HL-60 (cell line): ENCODE results near the gene RBM27.
"Not testable (repeated sequence)": the region's sequence is repeated elsewhere in the genome, so short reads cannot be mapped to it uniquely, and the experiment has no call there.

Experiments used
- DNase-seq, 2 experiments: peaks; one replicate each; pipeline ENCODE4 v3.0.0-alpha.2; 2010 to 2020; ENCODE audit warnings: low read depth in 1 of 2, low spot score in 1 of 2
- H3K27ac ChIP-seq: fragments of 250-450 bp; sonication (Bioruptor Pico); replicated peaks from 2 replicates; pipeline ENCODE4 v1.5.1; 2020; ENCODE audit warnings: mild to moderate bottlenecking, moderate library complexity
- H3K27me3 ChIP-seq: fragments of 250-450 bp; sonication (Bioruptor Pico); 2 replicates; pipeline ENCODE4 v1.5.1; 2021; ENCODE audit warnings: mild to moderate bottlenecking, moderate library complexity; ENCODE audit not compliant: insufficient read depth, poor library complexity, severe bottlenecking
- H3K4me3 ChIP-seq: replicated peaks from 2 replicates; pipeline ENCODE4 v1.5.1; 2011; ENCODE audit warnings: mild to moderate bottlenecking, control low read depth, low read length; ENCODE audit not compliant: insufficient read depth
- CTCF ChIP-seq: IDR thresholded peaks from one replicate; pipeline ENCODE4 v1.5.1; 2011; ENCODE audit warnings: low read length, control low read depth, inconsistent platforms; ENCODE audit not compliant: insufficient read depth
- GABPA ChIP-seq: IDR thresholded peaks from 2 replicates; pipeline ENCODE4 v1.6.1; 2012; ENCODE audit warnings: low read depth
- POLR2AphosphoS5 ChIP-seq: IDR thresholded peaks from 2 replicates; pipeline ENCODE4 v1.6.1; 2012; ENCODE audit warnings: low read depth
- REST ChIP-seq: IDR thresholded peaks from 2 replicates; pipeline ENCODE4 v1.6.1; 2012; ENCODE audit warnings: low read depth; ENCODE audit not compliant: insufficient replicate concordance
- SPI1 ChIP-seq: IDR thresholded peaks from 2 replicates; pipeline ENCODE4 v1.6.1; 2012; ENCODE audit warnings: low read depth, mild to moderate bottlenecking, borderline replicate concordance

RBM27 gene

GRCh38 chr5:146196459-146197048, 6.9 kb upstream of the RBM27 start:
- Histone ChIP-seq H3K4me3 (no peak overlapping the region), H3K27me3 (no peaks in the 10 kb centered on the region)

GRCh38 chr5:146199176-146199815, 4.1 kb upstream of the RBM27 start:
- peak; percentile 39 to 66 for DNase-seq
- H3K27me3 ChIP-seq = no peaks in the 10 kb centered on the region
- TF ChIP-seq POLR2AphosphoS5 (peak; percentile 39; the same call in 1 of the 2 replicates), GABPA (no peak), SPI1 (no peak), CTCF (no peak), REST (no peak)
- H3K27ac ChIP-seq = peak overlapping the region; percentile 69
- no peak overlapping the region for H3K4me3 ChIP-seq

More at GRCh38 chr5:146196459-146197048, 6.9 kb upstream of the RBM27 start:
- H3K27ac ChIP-seq = no peak overlapping the region
- TF ChIP-seq SPI1 = no peak
- DNase-seq = no peak

GRCh38 chr5:146201795-146202194, 1.6 kb upstream of the RBM27 start:
- H3K27ac ChIP-seq, H3K27me3 ChIP-seq, H3K4me3 ChIP-seq, DNase-seq: not testable (repeated sequence)

- no peaks in the 10 kb centered on the region for H3K27me3 ChIP-seq
- peak overlapping the region; percentile 95 for H3K4me3 ChIP-seq
- TF ChIP-seq GABPA (no peak), POLR2AphosphoS5 (no peak), SPI1 (no peak), REST (no peak)
- H3K27ac ChIP-seq = peak overlapping the region; percentile 81
- no peak for DNase-seq
Measured at GRCh38 chr5:146203872-146204192, 427 bp downstream of the RBM27 start.

GRCh38 chr5:146205499-146206202, 2.2 kb downstream of the RBM27 start:
- TF ChIP-seq CTCF (no peak), POLR2AphosphoS5 (no peak), SPI1 (no peak), REST (no peak), GABPA (no peak)
- DNase-seq = no peak
- Histone ChIP-seq H3K4me3 (peak overlapping the region; percentile 95), H3K27me3 (no peaks in the 10 kb centered on the region), H3K27ac (0 out of 2 replicates have a peak overlapping the region, but pooled peaks have one; percentile 6)
